ENCODE measurements around the gene EN1.
A peak's percentile ranks its signal among the peaks of the same experiment; 100 is the strongest.

The EN1 gene

DNA sequence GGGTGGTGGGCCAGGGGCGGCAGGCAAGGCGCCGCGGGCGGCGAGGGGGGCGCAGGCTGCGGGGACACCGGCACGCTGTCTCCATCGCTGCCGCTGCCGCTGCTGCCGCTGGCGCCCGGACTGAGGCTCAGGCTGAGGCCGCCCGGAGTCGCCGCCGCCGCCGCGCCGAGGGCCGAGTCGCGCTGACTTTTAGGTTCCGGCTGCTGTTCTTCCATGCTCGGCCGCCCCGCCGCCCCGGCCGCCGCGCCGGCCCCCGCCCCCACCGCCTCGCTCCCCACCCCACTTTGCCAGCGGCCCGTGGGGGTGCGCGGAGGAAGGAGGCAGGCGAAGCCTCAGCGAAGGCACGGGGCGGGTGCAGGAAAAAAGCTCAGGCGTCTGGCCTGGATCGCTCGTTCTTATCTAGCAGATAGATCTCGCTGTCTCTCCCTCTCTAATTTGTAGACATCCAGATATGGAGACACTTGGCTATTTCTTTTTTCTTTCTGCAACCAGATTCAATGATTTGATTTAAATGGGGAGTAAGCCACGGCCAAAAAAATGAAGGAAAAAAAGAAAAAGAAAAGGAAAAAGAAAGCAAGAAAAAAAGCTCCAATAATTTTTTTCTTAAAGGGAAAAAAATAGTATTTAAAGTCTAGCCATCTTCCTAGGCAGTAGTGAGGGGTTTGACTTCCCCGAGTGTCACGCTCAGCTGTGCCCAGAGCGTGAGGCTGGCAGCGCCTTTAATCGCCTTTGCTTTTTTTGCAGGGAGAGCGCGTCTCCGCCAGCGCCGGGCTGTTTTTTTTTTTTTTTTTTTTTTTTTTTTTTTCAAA, at the start of gene EN1:
EN1 (minus strand) TSS at position 696 of the 809 bp plus-strand sequence; CDS start at position 215, 481 bp downstream.
- DNase-seq = no peak

DNA sequence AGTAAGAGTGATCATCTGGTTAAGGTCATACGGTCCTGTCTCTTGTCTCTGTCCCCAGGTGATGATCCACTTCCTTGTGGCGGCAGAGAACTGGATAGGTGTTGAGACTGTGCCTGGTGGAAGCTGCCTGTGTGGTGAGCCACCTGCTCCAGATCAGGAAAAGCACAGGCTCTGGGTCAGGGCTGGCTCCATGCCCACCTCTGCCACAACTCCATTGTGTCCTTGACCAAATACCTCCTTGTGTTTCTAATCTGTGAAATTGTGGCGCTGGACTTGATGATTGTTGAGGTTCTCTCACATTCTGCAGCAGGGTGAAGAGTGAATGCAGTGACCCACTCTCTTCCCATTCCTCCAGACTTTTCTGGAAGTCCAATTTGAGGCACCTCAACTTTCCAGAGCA, 45.7 kb upstream of the EN1 start:
- DNase-seq = no peak

DNA sequence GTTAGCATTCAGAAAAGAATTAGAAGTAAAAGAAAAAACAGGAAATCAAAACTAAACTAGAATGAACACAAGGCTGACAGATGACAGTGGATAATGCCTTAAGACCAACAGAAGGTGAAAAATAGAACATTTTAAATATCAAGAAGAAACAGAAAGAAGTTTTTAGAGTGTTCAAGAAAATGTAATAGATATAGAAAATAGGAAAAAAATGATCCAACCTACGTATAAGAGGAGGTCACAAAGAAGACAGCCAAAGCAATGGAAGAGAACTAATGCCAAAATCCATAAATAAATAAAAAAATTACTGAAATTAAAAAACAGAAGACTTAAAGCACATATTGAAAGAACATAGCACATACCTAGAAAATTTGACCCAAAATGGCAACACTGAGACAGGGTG, 42.5 kb upstream of the EN1 start:
- no peak for DNase-seq

DNA sequence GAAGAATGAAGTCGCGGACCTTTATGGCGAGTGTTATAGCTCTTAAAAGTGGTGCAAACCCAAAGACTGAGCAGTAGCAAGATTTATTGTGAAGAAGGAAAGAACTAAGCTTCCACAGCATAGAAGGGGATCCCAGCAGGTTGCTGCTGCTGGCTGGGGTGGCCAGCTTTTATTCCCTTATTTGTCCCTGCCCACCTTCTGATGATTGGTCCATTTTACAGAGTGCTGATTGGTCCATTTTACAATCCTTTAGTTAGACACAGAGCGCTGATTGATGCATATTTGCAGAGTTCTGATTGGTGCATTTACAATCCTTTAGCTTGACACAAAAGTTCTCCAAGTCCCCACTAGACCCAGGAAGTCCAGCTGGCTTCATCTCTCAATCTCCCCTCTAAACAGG, 36.3 kb upstream of the EN1 start:
- DNase-seq = no peak

DNA sequence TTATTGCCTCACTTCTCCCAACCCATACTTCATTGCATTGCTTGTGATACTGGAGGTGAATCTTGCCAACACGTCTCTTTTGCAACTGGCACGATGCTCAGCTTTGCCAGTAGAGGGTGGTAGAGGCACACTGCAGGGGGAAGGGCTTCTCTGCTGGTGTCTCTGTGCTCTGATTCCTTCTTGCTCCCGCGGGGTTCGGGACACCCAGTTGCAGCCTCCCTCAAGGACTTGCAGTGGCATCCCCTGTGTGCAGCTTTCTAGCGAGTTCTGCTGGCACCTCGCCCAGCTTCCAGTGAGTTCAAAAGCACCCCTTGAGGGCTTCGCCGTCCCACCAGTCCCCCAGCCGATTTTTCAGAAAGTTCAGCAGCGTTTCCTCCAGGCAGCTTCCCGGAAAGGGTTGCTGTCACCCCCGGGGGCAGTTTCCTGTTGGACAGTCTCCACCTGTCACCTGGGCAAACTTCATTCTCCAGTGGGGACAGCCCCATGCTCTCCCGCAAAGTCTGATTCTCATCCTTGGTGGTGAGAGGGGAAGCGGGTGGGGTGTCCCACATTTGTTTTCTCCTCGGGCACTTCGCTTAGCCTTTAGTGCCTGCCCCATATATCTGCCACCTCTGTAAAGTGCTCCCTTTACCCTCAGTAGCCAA, 35.4 kb upstream of the EN1 start:
- peak; percentile 82 for DNase-seq

DNA sequence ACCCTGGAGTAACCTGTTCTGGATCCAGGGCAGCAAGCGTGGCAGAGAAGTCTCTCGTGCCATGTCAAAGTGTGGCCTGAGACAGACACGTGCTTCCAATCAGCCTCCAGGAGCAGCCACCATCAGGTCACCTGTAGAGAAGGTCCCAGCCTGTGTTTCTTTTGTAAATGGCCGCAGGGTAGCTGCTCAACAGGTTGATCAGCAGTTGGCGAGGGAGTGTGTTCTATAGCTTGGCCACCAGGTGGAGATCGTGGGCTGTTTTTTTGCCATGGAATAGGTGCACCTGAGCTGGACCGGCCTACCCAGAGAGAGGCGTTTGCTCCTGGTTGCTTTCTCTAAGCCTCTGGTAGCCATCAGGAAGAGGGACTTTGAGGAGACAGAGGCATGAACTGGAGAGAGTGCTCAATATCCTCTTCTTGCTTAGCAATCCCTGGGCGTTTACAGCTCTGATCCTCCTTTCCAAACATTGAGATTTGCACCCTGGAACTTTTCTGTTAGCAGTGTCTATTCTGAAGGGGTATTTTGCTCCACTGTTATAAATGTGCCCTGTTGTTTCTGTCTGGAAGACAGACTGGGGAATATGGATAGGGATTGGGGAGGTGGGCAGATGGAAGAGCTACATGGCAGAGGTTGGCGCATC, 34.2 kb upstream of the EN1 start:
- DNase-seq = peak; percentile 51

DNA sequence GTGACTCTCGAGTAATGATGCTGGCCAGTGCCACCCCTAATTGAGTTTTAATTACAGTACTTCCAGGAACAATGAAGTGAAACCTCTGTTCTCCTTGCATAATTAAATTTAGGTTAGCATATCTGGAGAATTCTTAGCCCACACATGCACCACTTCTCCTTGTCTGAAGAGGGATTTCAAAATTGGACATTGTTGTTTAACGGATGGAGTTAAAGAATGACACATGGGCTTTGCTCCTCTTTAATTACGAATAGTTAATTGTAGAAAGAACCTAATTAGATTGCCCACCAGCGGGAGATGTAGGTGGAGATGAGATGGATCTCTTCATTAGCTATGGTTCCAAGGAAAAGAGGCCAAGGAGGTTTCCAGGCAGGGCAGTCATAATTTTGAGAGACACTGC, 33.1 kb upstream of the EN1 start:
- no peak for DNase-seq

DNA sequence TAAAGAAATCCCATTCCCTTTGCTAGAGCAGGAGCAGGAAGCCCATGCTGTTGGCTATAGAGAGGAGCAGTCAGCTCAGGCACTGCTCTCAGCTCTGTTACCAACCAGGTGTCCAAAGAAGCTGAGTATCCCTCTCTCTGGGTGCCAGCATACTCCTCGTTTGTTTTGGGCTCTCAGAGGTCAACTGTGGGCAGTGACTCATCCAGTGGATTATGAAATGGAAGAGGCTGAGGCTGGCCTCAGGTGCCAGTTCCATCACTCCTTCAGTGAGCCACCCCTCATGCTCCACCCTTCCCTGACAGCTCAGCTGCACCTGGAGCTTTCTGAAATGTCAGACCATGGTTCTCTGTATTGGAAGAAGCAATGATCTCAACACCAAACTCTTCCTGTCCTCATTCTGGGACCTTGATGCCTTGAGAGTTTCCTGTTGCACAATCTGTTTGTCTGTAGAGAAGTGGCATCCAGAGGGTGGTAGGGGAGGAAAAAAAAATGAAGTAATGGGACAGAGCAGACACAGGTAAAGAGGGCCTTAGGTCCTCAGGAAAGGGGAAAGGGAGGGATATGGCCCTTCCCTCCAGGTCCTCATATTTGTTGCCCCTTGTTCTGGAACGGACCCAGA, 31.2 kb upstream of the EN1 start:
- no peak for DNase-seq

DNA sequence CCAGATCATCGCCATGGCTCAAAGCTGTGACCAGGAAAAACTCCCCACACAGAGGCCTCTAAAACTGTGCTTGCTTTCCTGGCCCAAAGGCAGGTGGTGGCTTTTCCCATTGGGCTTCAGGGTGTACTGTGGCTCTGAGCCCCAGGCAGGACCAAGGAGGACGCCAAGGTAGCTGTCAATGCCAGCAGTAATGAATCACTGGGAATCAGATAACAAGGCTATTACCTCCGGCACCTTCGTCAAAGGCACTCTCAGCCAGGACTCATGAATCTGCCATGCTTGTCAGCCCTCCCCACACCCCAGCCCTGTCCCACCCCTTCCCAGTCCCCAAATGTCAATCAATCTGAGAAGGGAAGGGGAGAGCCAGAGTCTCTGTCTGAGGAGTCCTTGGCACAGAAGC, 27.9 kb upstream of the EN1 start:
- DNase-seq = no peak

DNA sequence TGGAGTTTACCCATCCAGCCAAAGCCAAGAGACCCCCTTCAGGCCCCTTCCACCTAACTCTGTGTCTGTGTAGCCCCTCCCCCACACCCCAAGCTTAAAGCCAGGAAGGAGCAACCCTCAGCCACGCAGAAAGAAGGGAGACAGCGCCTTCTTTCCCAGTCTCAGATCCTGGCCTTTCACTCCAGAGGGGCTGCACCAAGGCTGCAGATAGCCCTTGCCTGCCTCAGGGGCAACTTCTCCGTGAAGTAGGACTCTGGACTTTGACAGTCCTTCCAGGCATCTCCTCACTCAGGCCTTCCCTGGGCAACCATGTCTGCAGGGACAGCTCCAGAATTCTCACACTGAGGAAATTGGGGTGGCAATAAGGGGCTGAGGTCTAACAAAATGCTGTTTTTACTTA, 26.9 kb upstream of the EN1 start:
- DNase-seq = no peak

DNA sequence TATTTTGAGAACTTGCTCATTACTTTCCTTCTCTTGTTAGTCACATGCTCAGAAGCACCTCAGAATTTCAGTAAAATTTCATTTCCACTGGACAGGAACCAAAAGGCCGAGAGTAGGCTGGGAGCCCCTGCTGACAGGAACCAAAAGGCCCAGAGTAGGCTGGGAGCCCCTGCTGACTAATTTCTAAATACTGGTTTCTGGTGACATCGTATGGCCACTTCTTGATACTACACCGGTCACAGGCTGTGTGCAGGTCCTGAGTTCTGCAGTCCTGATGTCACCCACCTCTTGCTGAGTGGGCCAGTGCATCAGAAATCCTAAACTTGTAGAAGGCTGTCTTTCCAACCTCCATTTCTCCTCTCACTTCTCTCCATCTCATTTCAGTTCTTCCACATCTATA, 17.7 kb upstream of the EN1 start:
- peak; percentile 73 for DNase-seq

DNA sequence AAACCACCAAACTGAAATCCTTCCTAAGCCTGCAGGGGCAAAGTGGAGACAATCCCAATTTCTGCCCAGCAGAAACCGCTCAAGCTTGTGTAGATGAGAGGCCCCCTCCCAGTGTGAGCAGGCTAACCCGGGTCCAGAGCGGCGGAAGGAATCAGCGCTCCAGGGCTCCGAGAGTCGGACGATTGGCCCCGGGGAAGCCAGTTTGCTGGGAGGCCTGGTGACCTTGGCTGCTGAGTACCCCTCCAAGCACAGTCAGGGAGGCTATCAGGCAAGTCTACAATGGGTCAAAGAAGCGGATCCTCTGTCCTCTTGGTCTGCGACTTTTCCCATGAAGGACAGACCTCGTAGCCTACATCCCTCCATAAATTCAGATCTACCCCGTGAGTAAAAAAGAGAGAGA, 16.8 kb upstream of the EN1 start:
- no peak for DNase-seq

DNA sequence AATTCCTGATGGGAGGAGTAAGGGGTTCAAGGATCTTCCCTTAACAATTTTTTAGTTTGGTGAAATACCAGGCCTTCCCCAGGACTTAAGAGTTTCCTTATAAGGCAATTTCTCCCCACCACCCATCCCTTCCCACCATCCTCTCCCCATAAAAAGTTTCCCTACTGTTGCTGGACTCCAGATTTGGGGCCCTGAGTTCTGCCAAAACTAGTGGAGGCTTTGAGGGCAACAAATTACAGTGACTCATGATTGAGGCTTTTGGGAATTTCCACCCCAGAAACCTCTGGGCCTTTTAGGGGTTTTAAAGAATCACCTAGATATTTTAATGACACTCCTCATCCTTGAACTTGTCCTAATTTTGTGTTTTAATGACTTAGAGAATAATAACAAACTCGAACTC, 14.3 kb upstream of the EN1 start:
- DNase-seq = no peak

DNA sequence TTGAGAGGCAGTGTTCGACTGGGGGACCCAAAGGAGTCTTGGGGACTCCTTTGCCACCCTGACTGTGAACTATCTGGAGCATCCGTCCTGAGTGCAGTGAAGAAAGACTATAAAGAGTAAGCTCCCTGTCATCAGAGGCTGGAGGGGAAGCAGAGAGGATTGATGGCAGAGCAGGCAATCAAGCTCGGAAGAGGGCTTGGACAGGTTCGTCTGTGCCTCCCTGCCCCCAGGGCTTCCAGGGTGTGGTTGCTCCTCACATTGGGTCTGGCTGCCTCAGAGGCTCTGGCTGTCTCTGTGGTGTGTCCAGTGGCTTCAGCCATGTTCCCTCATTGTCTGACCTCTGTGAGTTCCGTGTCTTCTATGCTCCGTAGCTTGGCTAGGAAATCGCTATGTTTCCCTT, 13.8 kb upstream of the EN1 start:
- DNase-seq = no peak

DNA sequence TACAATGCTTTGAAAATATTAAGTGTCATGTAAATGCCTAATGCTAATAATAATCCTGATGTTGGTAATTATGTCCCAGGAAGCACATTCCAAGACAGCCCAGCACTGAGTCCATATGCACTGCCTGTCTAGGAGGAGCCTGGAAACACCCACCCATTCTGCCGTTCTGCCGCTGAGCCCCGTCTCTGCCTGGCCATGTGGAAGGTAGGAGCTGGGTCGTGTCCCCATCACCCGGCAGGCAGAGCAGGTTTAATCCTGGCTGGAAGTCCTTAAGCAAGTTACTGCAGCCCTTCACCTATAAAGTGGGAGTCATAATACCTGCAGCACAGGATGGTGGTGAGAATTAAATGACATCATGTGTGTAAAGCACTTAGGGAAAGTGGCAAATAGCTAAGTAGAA, 13.1 kb upstream of the EN1 start:
- DNase-seq = no peak

DNA sequence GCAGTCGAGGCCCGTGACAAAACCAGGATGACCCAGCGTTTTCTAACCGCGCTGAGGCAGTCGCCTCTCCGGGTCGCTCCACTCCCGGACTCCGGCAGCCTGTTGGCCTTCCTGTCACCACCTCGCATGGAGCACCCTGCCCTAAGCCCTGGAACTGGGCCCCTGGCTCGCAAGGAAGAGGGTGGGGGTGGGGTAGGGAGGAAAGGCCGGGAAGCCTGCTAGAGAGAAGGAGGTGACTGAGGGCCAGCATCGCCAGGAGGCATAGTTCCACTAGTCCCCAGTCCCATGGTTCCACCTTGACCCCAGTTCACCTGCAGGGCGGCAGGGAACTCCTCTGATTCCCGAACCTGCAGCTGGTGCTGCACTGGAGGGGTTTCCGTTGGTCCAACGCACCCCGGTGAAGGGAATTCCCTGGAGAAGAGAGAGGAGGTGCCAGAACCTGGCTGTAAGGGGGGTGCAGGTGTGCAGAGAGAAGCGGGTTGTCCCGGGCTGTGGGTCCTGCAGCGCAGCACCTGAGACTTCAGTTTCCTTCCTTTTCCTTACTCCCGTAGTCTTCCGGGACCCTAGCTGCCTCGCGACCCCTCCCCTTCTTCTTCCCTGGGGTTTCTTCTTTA, 11.8 kb upstream of the EN1 start:
- no peak for DNase-seq

DNA sequence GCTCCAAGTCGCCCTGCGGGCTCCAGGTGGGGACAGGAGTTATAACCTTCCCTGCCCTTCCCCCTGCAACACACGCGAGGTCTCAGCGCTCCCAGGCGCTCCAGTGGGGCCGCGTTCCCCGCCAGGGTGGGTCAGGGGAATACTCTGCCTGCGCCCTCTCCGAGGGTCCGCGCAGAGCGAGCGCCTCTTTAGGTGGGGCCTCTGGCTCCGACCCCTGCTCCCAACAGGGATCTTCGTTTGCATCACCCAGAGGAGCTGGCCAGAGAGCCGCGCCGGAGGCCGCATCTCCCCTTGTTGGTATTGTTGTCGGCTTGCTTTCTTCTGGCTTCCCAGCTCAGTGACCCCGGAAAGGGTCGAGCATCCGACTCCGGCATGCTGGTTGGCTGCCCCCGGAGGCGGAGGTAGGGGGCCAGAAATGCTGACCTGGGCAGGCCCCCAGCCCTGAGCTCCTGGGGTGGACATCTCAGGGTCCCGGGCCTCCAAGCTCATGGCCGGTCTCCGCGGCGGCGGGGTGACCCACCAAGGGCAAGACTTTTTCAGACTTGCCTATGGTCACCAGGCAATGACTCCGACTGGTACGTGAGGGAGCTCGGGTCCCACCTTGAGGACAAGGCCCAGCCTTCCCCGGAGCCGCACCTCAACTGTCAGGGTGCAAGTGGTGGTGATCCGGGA, 11.2 kb upstream of the EN1 start:
- DNase-seq = no peak

DNA sequence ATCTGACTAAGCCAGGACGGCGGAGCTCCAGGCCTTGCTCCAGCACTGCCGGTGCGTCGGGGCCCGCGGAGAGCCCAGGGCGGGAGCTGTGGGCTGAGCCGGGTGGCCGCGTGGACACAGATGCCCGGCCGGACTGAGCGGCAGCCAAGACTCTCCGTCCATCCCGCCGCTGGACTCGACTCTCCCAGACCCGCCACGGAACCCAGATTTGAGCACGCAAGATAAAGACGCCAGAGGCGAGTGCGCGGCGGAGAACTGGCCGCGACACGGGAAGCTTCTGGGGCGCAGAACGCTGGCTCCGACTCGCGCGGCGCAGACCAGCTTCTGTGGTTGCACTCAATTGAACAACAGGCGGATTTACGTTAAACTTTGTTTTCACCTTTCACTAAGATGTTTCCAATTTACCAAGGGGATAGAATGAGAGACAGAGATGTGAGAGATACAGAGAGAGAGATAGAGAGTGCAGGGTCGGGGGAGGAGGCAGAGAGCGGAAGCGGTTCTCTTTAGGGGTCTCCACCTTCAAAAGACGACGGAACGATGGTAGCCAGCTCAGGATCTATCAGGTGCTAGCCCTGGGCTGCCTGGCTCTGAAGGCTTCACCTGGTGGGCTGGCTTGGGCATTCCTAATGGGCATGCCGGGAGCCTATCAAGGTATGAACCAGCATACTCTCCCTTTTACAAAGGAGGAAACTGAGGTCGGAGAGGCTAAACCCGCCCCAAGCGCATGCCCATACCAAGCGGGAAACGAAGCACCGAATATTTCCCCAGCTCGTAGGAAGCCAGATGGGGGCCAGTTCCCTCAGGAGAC, 10.4 kb upstream of the EN1 start:
- no peak for DNase-seq

DNA sequence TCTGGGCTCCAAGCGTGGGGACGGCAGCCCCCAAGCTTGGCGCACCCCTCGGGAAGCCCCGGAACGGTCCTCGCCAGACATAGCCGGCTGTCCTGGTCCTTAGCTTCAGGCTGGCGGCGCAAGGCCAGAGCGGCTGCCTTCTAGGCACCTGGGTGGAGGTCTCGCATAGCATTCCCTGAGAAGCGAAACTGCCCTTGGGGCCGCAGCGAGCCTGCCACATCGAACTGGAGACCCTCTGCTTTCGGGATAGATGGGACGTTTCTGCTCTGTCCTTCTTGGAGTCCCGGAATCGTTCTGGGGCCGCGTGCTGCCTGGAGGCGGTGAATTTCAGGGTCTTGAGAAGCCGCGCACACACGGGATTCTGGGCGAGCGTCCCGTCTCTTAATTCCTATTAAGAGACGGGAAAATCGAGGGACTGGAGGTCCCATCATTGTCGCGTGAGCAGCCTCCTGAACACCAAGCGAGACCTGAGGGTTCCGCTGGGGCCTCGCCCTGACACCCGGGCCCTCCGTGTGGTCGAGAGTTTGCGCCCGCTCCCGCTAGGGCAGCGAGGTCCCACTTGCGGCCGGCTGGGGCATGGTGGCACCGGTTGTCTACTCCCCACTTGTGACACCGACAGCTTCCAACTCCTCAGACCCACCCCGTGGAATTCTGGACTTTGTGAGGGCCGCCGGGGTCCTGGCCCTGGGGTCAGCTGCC, 9.7 kb upstream of the EN1 start:
- DNase-seq = no peak

DNA sequence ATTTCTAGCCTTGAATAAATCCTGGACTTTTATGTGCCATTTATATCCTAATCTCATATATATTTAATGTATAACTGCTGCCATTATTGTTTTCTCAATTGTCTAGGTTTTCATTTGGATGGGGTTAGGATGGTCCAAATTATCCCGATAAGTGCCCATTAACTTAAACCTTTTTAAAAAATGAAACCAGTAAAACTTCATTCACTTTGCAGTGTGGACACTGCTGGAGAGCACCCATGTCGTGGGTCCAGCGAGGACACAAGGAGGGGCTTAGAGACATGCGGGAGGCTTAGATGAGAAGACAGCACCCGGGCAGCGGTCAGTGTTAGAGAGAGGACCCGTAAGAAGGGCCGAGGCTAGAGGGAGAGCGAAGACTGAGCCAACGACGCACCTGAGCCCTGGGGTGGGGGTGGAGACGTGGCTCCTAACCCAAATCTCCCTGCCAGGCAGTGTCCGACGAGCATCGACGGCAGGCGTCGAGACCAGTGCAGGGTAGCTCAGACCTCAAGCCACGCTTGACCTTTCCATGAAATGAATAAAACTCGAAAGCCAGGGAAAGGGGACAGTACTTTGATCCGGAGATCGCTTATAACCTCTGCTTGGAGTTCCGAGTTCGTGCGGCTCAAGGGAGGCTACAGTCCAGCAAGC, 9.0 kb upstream of the EN1 start:
- DNase-seq = no peak

All from NCI-H1694 treated with DMSO at 0.1 percent for 48 hours (cell line).